H9 (cell line): ENCODE results near the gene KRT25. TPM values are rescaled to one million over a fixed set of nuclear protein-coding genes. Genes with fewer than 3 reads are reported as not detected.

ENCODE experiments used
- DNase-seq: peaks from one replicate; pipeline ENCODE4 v3.0.0-alpha.2; 2017
- H2AFZ ChIP-seq: one replicate; pipeline ENCODE4 v1.6.1; 2013; ENCODE audit warnings: mild to moderate bottlenecking, low read length, control low read depth, moderate library complexity
- H2AK5ac ChIP-seq: 2 replicates; pipeline ENCODE4 v1.6.1; 2013; ENCODE audit warnings: low read length, control low read depth, mixed read lengths; ENCODE audit not compliant: insufficient read length
- H2BK120ac ChIP-seq: one replicate; pipeline ENCODE4 v1.6.1; 2013; ENCODE audit warnings: low read depth, mild to moderate bottlenecking, low read length, control low read depth, inconsistent platforms; ENCODE audit not compliant: poor library complexity, severe bottlenecking
- H2BK12ac ChIP-seq: 2 replicates; pipeline ENCODE4 v1.6.1; 2013; ENCODE audit warnings: low read length, control low read depth, mixed read lengths, low read depth; ENCODE audit not compliant: insufficient read length
- H2BK15ac ChIP-seq: 2 replicates; pipeline ENCODE4 v1.6.1; 2013; ENCODE audit warnings: low read depth, low read length, control low read depth
- H2BK20ac ChIP-seq: one replicate; pipeline ENCODE4 v1.6.1; 2013; ENCODE audit warnings: low read depth, mild to moderate bottlenecking, low read length, control low read depth, inconsistent platforms; ENCODE audit not compliant: poor library complexity, severe bottlenecking
- H2BK5ac ChIP-seq: 2 replicates; pipeline ENCODE4 v1.6.1; 2013; ENCODE audit warnings: low read length, control low read depth, mixed read lengths; ENCODE audit not compliant: insufficient read length
- H3K14ac ChIP-seq: 2 replicates; pipeline ENCODE4 v1.6.1; 2013; ENCODE audit warnings: low read length, control low read depth; ENCODE audit not compliant: insufficient read depth
- H3K18ac ChIP-seq: 2 replicates; pipeline ENCODE4 v1.6.1; 2013; ENCODE audit warnings: low read depth, mild to moderate bottlenecking, mixed read lengths, low read length, control low read depth; ENCODE audit not compliant: insufficient read length
- H3K23ac ChIP-seq: 2 replicates; pipeline ENCODE4 v1.6.1; 2013; ENCODE audit warnings: low read length, control low read depth, mixed read lengths, low read depth; ENCODE audit not compliant: insufficient read length
- H3K23me2 ChIP-seq: 2 replicates; pipeline ENCODE4 v1.6.1; 2013; ENCODE audit warnings: low read depth, mild to moderate bottlenecking, mixed read lengths, low read length, control low read depth; ENCODE audit not compliant: insufficient read length, poor library complexity, severe bottlenecking
- H3K27ac ChIP-seq: 2 replicates; pipeline ENCODE4 v1.5.1; 2013; ENCODE audit warnings: low read length, control low read depth, mixed read lengths, low read depth; ENCODE audit not compliant: insufficient read length
- H3K27me3 ChIP-seq: 2 replicates; pipeline ENCODE4 v1.6.1; 2013; ENCODE audit warnings: low read length, control low read depth, inconsistent platforms; ENCODE audit not compliant: insufficient read depth
- H3K4ac ChIP-seq: 2 replicates; pipeline ENCODE4 v1.6.1; 2013; ENCODE audit warnings: low read depth, mild to moderate bottlenecking, control low read depth, inconsistent platforms, low read length, moderate library complexity
- H3K4me1 ChIP-seq: 2 replicates; pipeline ENCODE4 v1.6.1; 2013; ENCODE audit warnings: low read length, control low read depth, inconsistent platforms; ENCODE audit not compliant: insufficient read depth
- H3K4me2 ChIP-seq: 2 replicates; pipeline ENCODE4 v1.6.1; 2013; ENCODE audit warnings: low read length, control low read depth, mixed read lengths; ENCODE audit not compliant: insufficient read length, insufficient read depth
- H3K56ac ChIP-seq: 2 replicates; pipeline ENCODE4 v1.6.1; 2013; ENCODE audit warnings: low read depth, mild to moderate bottlenecking, mixed read lengths, low read length, control low read depth; ENCODE audit not compliant: insufficient read length
- H3K79me1 ChIP-seq: 2 replicates; pipeline ENCODE4 v1.6.1; 2013; ENCODE audit warnings: low read depth, mild to moderate bottlenecking, moderate library complexity, low read length, control low read depth, inconsistent platforms; ENCODE audit not compliant: insufficient read depth, poor library complexity, severe bottlenecking
- H3K79me2 ChIP-seq: 2 replicates; pipeline ENCODE4 v1.6.1; 2013; ENCODE audit warnings: low read length, control low read depth, inconsistent platforms; ENCODE audit not compliant: insufficient read depth
- H3K9ac ChIP-seq: 2 replicates; pipeline ENCODE4 v1.6.1; 2013; ENCODE audit warnings: low read length, control low read depth, mixed read lengths; ENCODE audit not compliant: insufficient read length; ENCODE audit errors: extremely low read depth
- H3K9me3 ChIP-seq: one replicate; pipeline ENCODE4 v1.6.1; 2013; ENCODE audit warnings: low read depth, low read length, inconsistent platforms; ENCODE audit not compliant: control insufficient read depth
- H3T11ph ChIP-seq: one replicate; pipeline ENCODE4 v1.6.1; 2013; ENCODE audit warnings: mild to moderate bottlenecking, low read length, control low read depth, inconsistent platforms
- H4K20me1 ChIP-seq: one replicate; pipeline ENCODE4 v1.6.1; 2013; ENCODE audit not compliant: control insufficient read depth, insufficient read length, insufficient read depth
- H4K5ac ChIP-seq: 2 replicates; pipeline ENCODE4 v1.6.1; 2013; ENCODE audit warnings: low read depth, mild to moderate bottlenecking, mixed read lengths, low read length, control low read depth; ENCODE audit not compliant: insufficient read length
- H4K8ac ChIP-seq: replicated peaks from 2 replicates; pipeline ENCODE4 v1.6.1; 2013; ENCODE audit warnings: low read length, control low read depth, mixed read lengths, low read depth; ENCODE audit not compliant: insufficient read length
- H4K91ac ChIP-seq: 2 replicates; pipeline ENCODE4 v1.6.1; 2013; ENCODE audit warnings: low read depth, mild to moderate bottlenecking, moderate library complexity, mixed read lengths, low read length, control low read depth; ENCODE audit not compliant: insufficient read length
- H3K27ac Mint-ChIP-seq, 3 experiments: 2 replicates in 2 of 3; 3 replicates in 1 of 3; pipeline ENCODE4 v1.8.0; 2020 to 2021; ENCODE audit warnings: mixed read lengths in 3 of 3, mild to moderate bottlenecking in 1 of 3, moderate library complexity in 1 of 3
- H3K27me3 Mint-ChIP-seq: 2 replicates; pipeline ENCODE4 v1.8.0; 2021; ENCODE audit warnings: low read depth, mild to moderate bottlenecking, moderate library complexity, mixed read lengths
- H3K36me3 Mint-ChIP-seq, 3 experiments: 2 replicates in 2 of 3; 3 replicates in 1 of 3; pipeline ENCODE4 v1.8.0; 2020 to 2021; ENCODE audit warnings: low read depth in 3 of 3, mixed read lengths in 3 of 3; ENCODE audit not compliant: insufficient read depth in 1 of 3
- H3K4me1 Mint-ChIP-seq, 2 experiments: 2 replicates each; pipeline ENCODE4 v1.8.0; 2020; ENCODE audit warnings: mixed read lengths in 2 of 2
- H3K4me3 Mint-ChIP-seq, 2 experiments: 2 replicates in 1 of 2; 3 replicates in 1 of 2; pipeline ENCODE4 v1.8.0; 2020 to 2021; ENCODE audit warnings: mild to moderate bottlenecking in 2 of 2, mixed read lengths in 2 of 2, moderate library complexity in 1 of 2
- H3K9me3 Mint-ChIP-seq, 2 experiments: 2 replicates in 1 of 2; 3 replicates in 1 of 2; pipeline ENCODE4 v1.8.0; 2020; ENCODE audit warnings: mild to moderate bottlenecking in 2 of 2, mixed read lengths in 2 of 2, moderate library complexity in 1 of 2
- CTCF ChIP-seq: fragments of 200-600 bp; sonication (generic); conservative IDR thresholded peaks from 3 replicates; pipeline ENCODE4 v1.8.0; 2021; ENCODE audit warnings: antibody characterized with exemption, mild to moderate bottlenecking
- WGBS: extraction: QIAGEN DNeasy Blood & Tissue Kit; methylation state at CpG from one replicate; pipeline ENCODE4 v1.1.7; 2013; ENCODE audit warnings: missing lambda C conversion rate, low lambda C conversion rate, mixed read lengths; ENCODE audit not compliant: insufficient read length; ENCODE audit errors: extremely low coverage; 5-methylcytosine and 5-hydroxymethylcytosine counted together
- total RNA-seq: library from RNA; stranded (reverse); gene quantifications from 2 replicates; pipeline ENCODE4 v1.2.1, GENCODE V29; 2021

Gene KRT25
- total RNA-seq, 1 experiment from 2014 or later = not detected

- no peaks in the 10 kb centered on the region for H3K23me2 ChIP-seq
- H3K4me1 ChIP-seq = no peaks in the 10 kb centered on the region
- no peak overlapping the region for H3K27ac ChIP-seq
- H4K8ac ChIP-seq = no peak overlapping the region
- no peaks in the 10 kb centered on the region for H3K4me1 Mint-ChIP-seq
- no peak overlapping the region for H2BK120ac ChIP-seq
- peaks cover 4 to 14% of the 10 kb centered on the region in 2 experiments; a peak in 4 of 5 replicates for H3K9me3 Mint-ChIP-seq
- no peak overlapping the region for H2BK15ac ChIP-seq
- no peak overlapping the region for H2BK20ac ChIP-seq
- H3K56ac ChIP-seq = no peak overlapping the region
- H3K4ac ChIP-seq = no peak overlapping the region
- H3K4me2 ChIP-seq = no peak overlapping the region
- no peak overlapping the region for H3T11ph ChIP-seq
- no CpG with 5 or more reads among the region's 6 CpGs for WGBS
- H4K91ac ChIP-seq = no peak overlapping the region
- no peaks in the 10 kb centered on the region for H3K79me1 ChIP-seq
- H4K20me1 ChIP-seq = no peaks in the 10 kb centered on the region
- H2BK12ac ChIP-seq = no peak overlapping the region
- no peak overlapping the region for H4K5ac ChIP-seq
- H3K14ac ChIP-seq = no peak overlapping the region
- no peak overlapping the region for H3K9ac ChIP-seq
- no peak overlapping the region for H3K23ac ChIP-seq
- H2AFZ ChIP-seq = no peak overlapping the region
- H2BK5ac ChIP-seq = no peak overlapping the region
- DNase-seq = no peak
- no peaks in the 10 kb centered on the region for H3K36me3 Mint-ChIP-seq
- H3K79me2 ChIP-seq = no peaks in the 10 kb centered on the region
- H3K27ac Mint-ChIP-seq = no peak overlapping the region
- no peak for TF ChIP-seq CTCF
- peaks cover 24% of the 10 kb centered on the region for H3K27me3 Mint-ChIP-seq
- H3K18ac ChIP-seq = no peak overlapping the region
- H3K27me3 ChIP-seq = no peaks in the 10 kb centered on the region
- H2AK5ac ChIP-seq = no peak overlapping the region
- H3K4me3 Mint-ChIP-seq = no peak overlapping the region
- no peaks in the 10 kb centered on the region for H3K9me3 ChIP-seq
Measured at GRCh38 chr17:40734018-40734417, 21.1 kb downstream of the KRT25 start.
